PFSK-1 (cell line): ENCODE measurements around the gene DIAPH3.

Experiments used
- FOXP2 ChIP-seq: optimal IDR thresholded peaks from 2 replicates; pipeline ENCODE3; 2011; ENCODE audit warnings: borderline replicate concordance, control low read depth, inconsistent platforms; ENCODE audit not compliant: insufficient read depth; ENCODE audit errors: extremely low read length, extremely low read depth
- POLR2AphosphoS5 ChIP-seq: IDR thresholded peaks from 2 replicates; pipeline ENCODE4 v1.6.1; 2012; ENCODE audit warnings: low read depth, mild to moderate bottlenecking, control low read depth, low read length, moderate library complexity
- SIN3A ChIP-seq: IDR thresholded peaks from 2 replicates; pipeline ENCODE4 v1.6.1; 2012; ENCODE audit warnings: mild to moderate bottlenecking, low read length, moderate library complexity, borderline replicate concordance; ENCODE audit not compliant: insufficient read depth
- TAF1 ChIP-seq: IDR thresholded peaks from 2 replicates; pipeline ENCODE4 v1.6.1; 2012; ENCODE audit warnings: low read length, control low read depth, borderline replicate concordance; ENCODE audit not compliant: insufficient read depth
- TF ChIP-seq, protein P1 (sequence below), 2 experiments: IDR thresholded peaks; 2 replicates each; pipeline versions ENCODE4 v1.6.1 to v1.8.0; 2011 to 2012; ENCODE audit warnings: low read depth in 2 of 2, low read length in 2 of 2, control low read depth in 1 of 2, inconsistent platforms in 1 of 2, mild to moderate bottlenecking in 1 of 2, moderate library complexity in 1 of 2; ENCODE audit not compliant: insufficient read depth in 1 of 2

DNA sequence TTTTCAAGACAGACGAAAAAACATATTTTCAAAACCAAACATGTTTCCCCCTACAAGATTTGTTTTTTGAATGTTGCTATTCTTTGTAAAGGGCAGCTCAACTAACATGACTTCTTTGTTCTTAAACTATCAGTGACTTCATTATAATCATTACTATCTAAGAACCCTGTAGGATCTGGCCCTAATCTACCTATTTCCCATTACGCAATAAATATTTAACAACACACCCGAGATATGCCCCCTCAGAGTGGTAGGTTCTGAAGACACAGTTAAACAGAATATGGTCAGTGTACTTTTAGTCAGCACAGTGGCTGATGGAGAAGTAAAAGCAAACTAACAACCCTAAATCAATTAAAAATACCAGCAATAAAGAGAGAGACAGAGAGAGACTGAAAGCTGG, 186.9 kb downstream of the DIAPH3 start:
- TF ChIP-seq, protein P1, sequence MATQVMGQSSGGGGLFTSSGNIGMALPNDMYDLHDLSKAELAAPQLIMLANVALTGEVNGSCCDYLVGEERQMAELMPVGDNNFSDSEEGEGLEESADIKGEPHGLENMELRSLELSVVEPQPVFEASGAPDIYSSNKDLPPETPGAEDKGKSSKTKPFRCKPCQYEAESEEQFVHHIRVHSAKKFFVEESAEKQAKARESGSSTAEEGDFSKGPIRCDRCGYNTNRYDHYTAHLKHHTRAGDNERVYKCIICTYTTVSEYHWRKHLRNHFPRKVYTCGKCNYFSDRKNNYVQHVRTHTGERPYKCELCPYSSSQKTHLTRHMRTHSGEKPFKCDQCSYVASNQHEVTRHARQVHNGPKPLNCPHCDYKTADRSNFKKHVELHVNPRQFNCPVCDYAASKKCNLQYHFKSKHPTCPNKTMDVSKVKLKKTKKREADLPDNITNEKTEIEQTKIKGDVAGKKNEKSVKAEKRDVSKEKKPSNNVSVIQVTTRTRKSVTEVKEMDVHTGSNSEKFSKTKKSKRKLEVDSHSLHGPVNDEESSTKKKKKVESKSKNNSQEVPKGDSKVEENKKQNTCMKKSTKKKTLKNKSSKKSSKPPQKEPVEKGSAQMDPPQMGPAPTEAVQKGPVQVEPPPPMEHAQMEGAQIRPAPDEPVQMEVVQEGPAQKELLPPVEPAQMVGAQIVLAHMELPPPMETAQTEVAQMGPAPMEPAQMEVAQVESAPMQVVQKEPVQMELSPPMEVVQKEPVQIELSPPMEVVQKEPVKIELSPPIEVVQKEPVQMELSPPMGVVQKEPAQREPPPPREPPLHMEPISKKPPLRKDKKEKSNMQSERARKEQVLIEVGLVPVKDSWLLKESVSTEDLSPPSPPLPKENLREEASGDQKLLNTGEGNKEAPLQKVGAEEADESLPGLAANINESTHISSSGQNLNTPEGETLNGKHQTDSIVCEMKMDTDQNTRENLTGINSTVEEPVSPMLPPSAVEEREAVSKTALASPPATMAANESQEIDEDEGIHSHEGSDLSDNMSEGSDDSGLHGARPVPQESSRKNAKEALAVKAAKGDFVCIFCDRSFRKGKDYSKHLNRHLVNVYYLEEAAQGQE (IDR thresholded peaks at IDR 0.05; ENCODE audit: insufficient read depth in 1 of 2, low read depth in 2 of 2, low read length in 2 of 2), result no peak
- TF ChIP-seq SIN3A, result no peak
- no peak for TF ChIP-seq FOXP2
- no peak for TF ChIP-seq POLR2AphosphoS5
- no peak for TF ChIP-seq TAF1
